ENCODE measurements around the gene USP48.

USP48 gene

DNA sequence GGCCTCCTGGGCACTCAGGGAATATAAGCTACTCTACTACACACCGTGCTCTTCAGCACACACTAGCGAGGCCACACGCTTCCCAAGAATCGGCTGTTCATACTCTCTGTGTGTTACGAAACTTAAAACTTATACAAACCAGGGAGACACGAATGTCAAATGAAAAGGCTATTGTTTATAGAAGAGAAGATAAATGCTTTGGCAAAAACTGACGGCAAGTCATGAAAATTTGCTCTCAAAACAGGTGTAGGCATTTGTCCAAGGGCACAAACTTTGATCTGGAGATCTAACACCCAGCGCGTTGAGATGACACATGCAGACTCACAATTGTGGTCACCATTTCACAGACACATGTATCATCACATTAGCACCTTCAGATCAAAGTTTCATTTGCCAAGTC, 46.1 kb downstream of the USP48 start:
- TF ChIP-seq CTCF (conservative IDR thresholded peaks at IDR 0.05) = no peak
- no peak overlapping the region for H3K27ac ChIP-seq

- no peak overlapping the region for H3K27ac ChIP-seq
- no peak for TF ChIP-seq CTCF (conservative IDR thresholded peaks at IDR 0.05)
Observed at GRCh38 chr1:21736011-21736410, 46.9 kb downstream of the USP48 start.

DNA sequence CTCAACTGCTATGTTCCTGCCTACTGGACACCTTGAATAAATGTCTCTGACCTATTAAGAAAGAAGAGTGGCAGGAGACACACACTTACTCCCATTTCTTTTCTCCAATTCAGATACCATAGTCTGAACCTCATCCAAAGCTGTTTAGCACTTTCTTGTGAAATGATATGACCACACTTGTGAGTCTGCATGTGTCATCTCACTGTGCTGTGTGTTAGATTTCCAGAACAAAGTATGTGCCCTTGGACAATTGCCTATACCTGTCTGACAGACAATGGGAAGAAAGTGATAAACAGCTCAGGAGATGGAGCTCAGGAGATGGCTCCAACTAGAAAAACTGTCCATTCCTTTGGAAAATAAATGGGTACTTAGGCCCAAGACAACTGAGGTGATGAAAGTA, 48.4 kb downstream of the USP48 start:
- H3K27ac ChIP-seq = no peak overlapping the region
- no peak for TF ChIP-seq CTCF (conservative IDR thresholded peaks at IDR 0.05)

DNA sequence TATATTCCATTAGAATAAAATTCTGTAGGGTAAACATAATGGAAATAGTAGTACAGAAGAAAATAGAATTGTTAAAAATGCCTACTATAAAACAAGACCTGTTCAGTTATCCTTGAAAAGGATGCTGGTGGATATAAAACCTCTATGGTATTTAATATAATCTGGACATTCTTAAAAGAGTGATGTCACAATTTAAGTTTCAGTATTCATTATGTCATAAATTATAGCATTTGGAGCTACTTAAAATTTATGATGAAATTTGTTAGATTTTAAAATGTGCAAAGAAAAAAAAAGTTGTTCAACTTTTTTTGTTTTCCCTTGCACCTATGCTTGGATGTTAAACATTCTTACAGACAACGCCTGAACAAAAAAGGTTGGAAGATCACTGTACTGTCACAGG, 50.3 kb downstream of the USP48 start:
- H3K27ac ChIP-seq = no peak overlapping the region
- no peak for TF ChIP-seq CTCF (conservative IDR thresholded peaks at IDR 0.05)

- TF ChIP-seq CTCF (conservative IDR thresholded peaks at IDR 0.05) = no peak
- no peak overlapping the region for H3K27ac ChIP-seq
Observed at GRCh38 chr1:21725748-21726392, 57.1 kb downstream of the USP48 start.

GRCh38 chr1:21724570-21724969, 58.4 kb downstream of the USP48 start:
- no peak for TF ChIP-seq CTCF (conservative IDR thresholded peaks at IDR 0.05)
- H3K27ac ChIP-seq = no peak overlapping the region

DNA sequence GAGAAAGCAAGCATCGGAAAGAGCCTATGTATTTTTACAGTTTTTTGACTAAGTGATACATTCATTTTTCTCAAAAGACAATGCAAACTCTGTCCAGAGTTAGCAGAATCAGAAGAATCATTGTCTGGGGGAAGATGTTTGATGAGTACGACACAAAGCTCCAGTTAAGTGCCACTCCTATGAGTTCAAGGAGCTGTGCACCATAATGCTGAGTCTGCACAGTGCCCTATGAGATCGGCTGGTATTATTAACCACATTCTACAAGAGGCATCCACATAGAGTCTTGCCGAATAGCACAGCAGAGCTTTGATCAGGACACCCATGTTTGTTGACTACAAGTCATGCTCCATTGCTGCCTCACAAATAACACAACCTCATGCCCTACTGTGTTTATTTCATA, 58.9 kb downstream of the USP48 start:
- H3K27ac ChIP-seq = no peak overlapping the region
- no peak for TF ChIP-seq CTCF (conservative IDR thresholded peaks at IDR 0.05)

Data from VCaP (cell line).